GM12865 (cell line): Measurements from ENCODE around the gene TPCN1.

Source experiments
- DNase-seq: peaks from one replicate; pipeline ENCODE4 v3.0.0; 2010; ENCODE audit warnings: low read depth
- H3K4me3 ChIP-seq: 2 replicates; pipeline ENCODE4 v1.5.1; 2011; ENCODE audit warnings: mild to moderate bottlenecking, low read depth, low read length, control low read depth
- CTCF ChIP-seq: IDR thresholded peaks from 2 replicates; pipeline ENCODE4 v1.5.1; 2011; ENCODE audit warnings: low read length, control low read depth, low read depth, inconsistent platforms; ENCODE audit not compliant: insufficient read depth; ENCODE audit errors: missing control alignments

Gene TPCN1

GRCh38 chr12:113347892-113348291, 126.6 kb downstream of the TPCN1 start:
- no peak for TF ChIP-seq CTCF
- DNase-seq, result no peak
- H3K4me3 ChIP-seq, result no peak overlapping the region
